Testis (tissue), 3 donors: ENCODE data around the gene BTBD1. TPM values are rescaled to one million over a fixed set of nuclear protein-coding genes. Genes with fewer than 3 reads are reported as not detected.
A peak's percentile ranks its signal among the peaks of the same experiment; 100 is the strongest.
"Not testable (repeated sequence)": the region's sequence is repeated elsewhere in the genome, so short reads cannot be mapped to it uniquely, and the experiment has no call there.

Experiments used
- DNase-seq: peaks from one replicate; pipeline ENCODE4 v3.0.0-alpha.2; 2019
- H3K27ac ChIP-seq, 2 donors: fragments of 200-600 bp; sonication (generic); one replicate each; pipeline ENCODE4 v1.5.1; 2019
- H3K27me3 ChIP-seq: fragments of 200-600 bp; sonication (generic); one replicate; pipeline ENCODE4 v1.5.1; 2019
- H3K36me3 ChIP-seq: fragments of 200-600 bp; sonication (generic); one replicate; pipeline ENCODE4 v1.5.1; 2017; ENCODE audit warnings: low read depth; ENCODE audit errors: missing control alignments
- H3K4me1 ChIP-seq: fragments of 200-600 bp; sonication (generic); one replicate; pipeline ENCODE4 v1.5.1; 2019
- H3K4me3 ChIP-seq, 2 donors: fragments of 200-600 bp; sonication (generic); one replicate each; pipeline ENCODE4 v1.5.1; 2017 to 2019
- H3K9me3 ChIP-seq: fragments of 200-600 bp; sonication (generic); one replicate; pipeline ENCODE4 v1.5.1; 2017
- CTCF ChIP-seq, 3 experiments: fragments of 450-650 bp in 2 of 3; fragments of 200-600 bp in 1 of 3; sonication (generic) in 1 of 3; IDR thresholded peaks; one replicate each; pipeline ENCODE4 v1.5.1; 2016 to 2019; ENCODE audit warnings: antibody characterized with exemption in 3 of 3, mild to moderate bottlenecking in 2 of 3, moderate library complexity in 1 of 3
- POLR2A ChIP-seq: fragments of 450-650 bp; IDR thresholded peaks from one replicate; pipeline ENCODE4 v1.6.1; 2017; ENCODE audit warnings: antibody characterized with exemption, mild to moderate bottlenecking, moderate library complexity
- WGBS, 2 donors: methylation state at CpG; one replicate each; pipeline ENCODE4 v1.1.5; 2018; 5-methylcytosine and 5-hydroxymethylcytosine counted together
- intact Hi-C: fragments of 100-400 bp; cut with DNase I; formaldehyde crosslinking; loops from one replicate; pipeline ENCODE4 v1.15.1; 2023; ENCODE audit warnings: low total_unique reads
- polyA plus RNA-seq: library from polyadenylated mRNA; stranded (reverse); fragments of 350-450 nt; fragmentation: Illumina TruSeq; extraction: RNeasy Lipid Tissue Mini Kit (QIAGEN cat#74804); gene quantifications from one replicate; pipeline ENCODE4 v1.2.3, GENCODE V29; 2014; ENCODE audit warnings: low read depth, low replicate concordance; ENCODE audit not compliant: insufficient read depth
- total RNA-seq, 2 donors: library from RNA; depleted of rRNA; stranded (reverse); fragments of >200 nt; gene quantifications; one replicate each; pipeline ENCODE4 v1.2.3, GENCODE V29; 2016

The BTBD1 gene
- total and polyA plus RNA-seq, 3 donors from 2014 or later = 94.6 to 118 (median 104) TPM

- Histone ChIP-seq H3K27me3 (no peaks in the 10 kb centered on the region), H3K9me3 (no peaks in the 10 kb centered on the region), H3K4me3 (no peak overlapping the region), H3K4me1 (no peaks in the 10 kb centered on the region), H3K36me3 (no peaks in the 10 kb centered on the region), H3K27ac (no peak overlapping the region)
- 55 to 81% methylated on average over 2 of the region's 2 CpGs for WGBS, 2 donors
- TF ChIP-seq POLR2A = no peak
- no peak for TF ChIP-seq CTCF (IDR thresholded peaks at IDR 0.05)
- intact Hi-C loops = no loop called here
- no peak for DNase-seq
Measured at GRCh38 chr15:83100097-83100646, 33.1 kb upstream of the BTBD1 start.

DNA sequence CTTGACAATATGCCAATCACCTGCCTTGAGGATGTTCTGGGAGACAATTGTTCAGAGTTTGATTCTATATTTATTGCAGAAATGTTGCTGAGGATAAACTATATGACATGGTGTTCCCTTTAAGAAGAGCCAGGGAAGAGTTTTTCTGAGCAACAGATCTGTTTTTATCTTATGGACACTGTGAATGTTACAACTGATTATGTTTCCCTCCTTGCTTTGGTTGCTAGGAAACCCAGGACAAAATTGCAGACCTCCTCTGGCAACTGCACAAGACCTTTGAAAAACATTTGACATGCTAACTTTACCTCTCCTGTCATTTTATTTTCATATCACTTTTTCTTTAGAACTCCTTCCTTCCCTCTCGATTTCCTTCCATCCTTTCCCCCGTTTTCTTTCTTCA, 32.2 kb upstream of the BTBD1 start:
- no peaks in the 10 kb centered on the region for H3K36me3 ChIP-seq
- WGBS, 2 donors = 79 to 86% methylated on average over 2 of the region's 2 CpGs
- no peak for DNase-seq
- H3K9me3 ChIP-seq = no peaks in the 10 kb centered on the region
- H3K4me1 ChIP-seq = no peaks in the 10 kb centered on the region
- H3K4me3 ChIP-seq = no peak overlapping the region
- H3K27me3 ChIP-seq = no peaks in the 10 kb centered on the region
- intact Hi-C loops = no loop called here
- no peak overlapping the region for H3K27ac ChIP-seq
- TF ChIP-seq POLR2A = no peak
- no peak for TF ChIP-seq CTCF (IDR thresholded peaks at IDR 0.05)

- no peaks in the 10 kb centered on the region for H3K9me3 ChIP-seq
- TF ChIP-seq CTCF (IDR thresholded peaks at IDR 0.05) (no peak), POLR2A (no peak)
- intact Hi-C loops = no loop called here
Measured at GRCh38 chr15:83098079-83098478, 31.0 kb upstream of the BTBD1 start.

GRCh38 chr15:83094583-83094982, 27.5 kb upstream of the BTBD1 start:
- H3K36me3 ChIP-seq = no peaks in the 10 kb centered on the region
- no peaks in the 10 kb centered on the region for H3K4me1 ChIP-seq
- H3K4me3 ChIP-seq = no peak overlapping the region
- H3K27ac ChIP-seq = no peak overlapping the region
- TF ChIP-seq CTCF (IDR thresholded peaks at IDR 0.05) (no peak), POLR2A (no peak)
- H3K27me3 ChIP-seq = no peaks in the 10 kb centered on the region
- WGBS, 2 donors = 91 to 93% methylated on average over 5 of the region's 5 CpGs
- no peaks in the 10 kb centered on the region for H3K9me3 ChIP-seq
- no peak for DNase-seq
- intact Hi-C loops = no loop called here

More at GRCh38 chr15:83098079-83098478, 31.0 kb upstream of the BTBD1 start:
- DNase-seq = no peak
- H3K4me1 ChIP-seq = no peaks in the 10 kb centered on the region
- no peaks in the 10 kb centered on the region for H3K27me3 ChIP-seq
- no peaks in the 10 kb centered on the region for H3K36me3 ChIP-seq
- H3K27ac ChIP-seq = no peak overlapping the region
- no peak overlapping the region for H3K4me3 ChIP-seq

GRCh38 chr15:83092309-83092976, 25.4 kb upstream of the BTBD1 start:
- no peak overlapping the region for H3K4me3 ChIP-seq
- H3K36me3 ChIP-seq = no peaks in the 10 kb centered on the region
- whole genome bisulfite sequencing, 2 donors = 71 to 76% methylated on average over 4 of the region's 4 CpGs
- H3K27me3 ChIP-seq = no peaks in the 10 kb centered on the region
- no peaks in the 10 kb centered on the region for H3K9me3 ChIP-seq
- peak; percentile 50 for DNase-seq
- H3K4me1 ChIP-seq = no peaks in the 10 kb centered on the region
- H3K27ac ChIP-seq = no peak overlapping the region
- TF ChIP-seq CTCF (IDR thresholded peaks at IDR 0.05) = no peak
- no peak for TF ChIP-seq POLR2A
- intact Hi-C loops = no loop called here

- DNase-seq, H3K4me3 ChIP-seq, H3K9me3 ChIP-seq, H3K4me1 ChIP-seq, intact Hi-C loops, H3K36me3 ChIP-seq, H3K27ac ChIP-seq, H3K27me3 ChIP-seq: not testable (repeated sequence)
- WGBS, 2 donors = 80% methylated on average over 3 of the region's 3 CpGs
Measured at GRCh38 chr15:83091965-83092308, 24.9 kb upstream of the BTBD1 start.
